DMS153 (cell line): ENCODE measurements around the gene AMER1.

ENCODE experiments used
- DNase-seq: peaks from one replicate; lab custom pipeline; 2025; lab: John Stamatoyannopoulos, UW

The AMER1 gene

GRCh38 chrX:64184396-64184795 lies 21.1 kb downstream of the AMER1 start:
- no peak for DNase-seq

GRCh38 chrX:64182208-64182607 lies 23.3 kb downstream of the AMER1 start:
- no peak for DNase-seq

GRCh38 chrX:64176876-64177275 lies 28.6 kb downstream of the AMER1 start:
- DNase-seq: no peak

GRCh38 chrX:64169988-64170387 lies 35.5 kb downstream of the AMER1 start:
- no peak for DNase-seq

- DNase-seq: peak; percentile 39
These were observed 52.7 kb downstream of the AMER1 start for GRCh38 chrX:64152857-64153256.

- no peak for DNase-seq
These were observed 53.6 kb downstream of the AMER1 start for GRCh38 chrX:64151911-64152310.

GRCh38 chrX:64150775-64151174 lies 54.7 kb downstream of the AMER1 start:
- no peak for DNase-seq
